Measurements from ENCODE around the gene CCN2.
"Not testable (repeated sequence)": the region's sequence is repeated elsewhere in the genome, so short reads cannot be mapped to it uniquely, and the experiment has no call there.

DNA sequence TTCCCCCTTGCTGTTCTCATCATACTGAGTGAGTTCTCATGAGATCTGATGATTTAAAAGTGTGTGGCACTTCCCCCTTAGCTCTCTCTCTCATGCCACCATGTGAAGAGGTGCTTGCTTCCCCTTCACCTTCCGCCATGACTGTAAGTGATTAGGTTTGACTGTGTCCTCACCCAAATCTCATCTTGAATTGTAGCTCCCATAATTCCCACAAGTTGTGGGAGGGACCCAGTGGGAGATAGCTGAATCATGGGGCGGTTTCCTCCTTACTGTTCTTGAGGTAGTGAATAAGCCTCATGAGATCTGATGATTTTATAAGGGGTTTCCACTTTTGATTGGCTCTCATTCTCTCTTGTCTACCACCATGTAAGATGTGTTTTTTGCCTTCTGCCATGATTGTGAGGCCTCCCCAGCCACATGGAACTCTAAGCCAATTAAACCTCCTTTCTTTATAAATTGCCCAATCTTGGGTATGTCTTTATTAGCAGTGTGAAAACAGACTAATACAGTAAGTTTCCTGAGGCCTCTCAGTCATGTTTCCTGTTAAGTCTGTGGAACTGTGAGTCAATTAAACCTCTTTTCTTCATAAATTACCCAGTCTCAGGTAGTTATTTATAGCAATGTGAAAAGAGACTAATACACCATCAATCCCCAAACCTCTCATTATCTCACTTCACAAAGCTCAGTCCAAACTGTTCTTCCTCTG, 34.9 kb downstream of the CCN2 start:
- TF ChIP-seq, protein P1, sequence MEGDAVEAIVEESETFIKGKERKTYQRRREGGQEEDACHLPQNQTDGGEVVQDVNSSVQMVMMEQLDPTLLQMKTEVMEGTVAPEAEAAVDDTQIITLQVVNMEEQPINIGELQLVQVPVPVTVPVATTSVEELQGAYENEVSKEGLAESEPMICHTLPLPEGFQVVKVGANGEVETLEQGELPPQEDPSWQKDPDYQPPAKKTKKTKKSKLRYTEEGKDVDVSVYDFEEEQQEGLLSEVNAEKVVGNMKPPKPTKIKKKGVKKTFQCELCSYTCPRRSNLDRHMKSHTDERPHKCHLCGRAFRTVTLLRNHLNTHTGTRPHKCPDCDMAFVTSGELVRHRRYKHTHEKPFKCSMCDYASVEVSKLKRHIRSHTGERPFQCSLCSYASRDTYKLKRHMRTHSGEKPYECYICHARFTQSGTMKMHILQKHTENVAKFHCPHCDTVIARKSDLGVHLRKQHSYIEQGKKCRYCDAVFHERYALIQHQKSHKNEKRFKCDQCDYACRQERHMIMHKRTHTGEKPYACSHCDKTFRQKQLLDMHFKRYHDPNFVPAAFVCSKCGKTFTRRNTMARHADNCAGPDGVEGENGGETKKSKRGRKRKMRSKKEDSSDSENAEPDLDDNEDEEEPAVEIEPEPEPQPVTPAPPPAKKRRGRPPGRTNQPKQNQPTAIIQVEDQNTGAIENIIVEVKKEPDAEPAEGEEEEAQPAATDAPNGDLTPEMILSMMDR (IDR thresholded peaks at IDR 0.05 in 4 of 5, conservative IDR thresholded peaks at IDR 0.05 in 1 of 5), result not testable (repeated sequence)
- not testable (repeated sequence) for TF ChIP-seq POLR2A (IDR thresholded peaks at IDR 0.05)
